Right atrium auricular region (tissue), 2 donors: ENCODE data around the gene PEX14. TPM values are rescaled to one million over a fixed set of nuclear protein-coding genes. Genes with fewer than 3 reads are reported as not detected.

ENCODE experiments used
- DNase-seq: peaks from one replicate; pipeline ENCODE4 v3.0.0-alpha.2; 2019; ENCODE audit warnings: low spot score
- H3K27ac ChIP-seq, 2 donors: fragments of 200-600 bp; sonication (generic); 1 replicate in 1 of 2; 2 replicates in 1 of 2; pipeline ENCODE4 v1.5.1; 2016 to 2019
- H3K27me3 ChIP-seq, 2 donors: fragments of 200-600 bp; sonication (generic); one replicate each; pipeline versions ENCODE4 v1.5.1 to v1.6.0; 2017 to 2019
- H3K36me3 ChIP-seq: fragments of 200-600 bp; sonication (generic); one replicate; pipeline ENCODE4 v1.5.1; 2016
- H3K4me1 ChIP-seq, 2 donors: fragments of 200-600 bp; sonication (generic); one replicate each; pipeline versions ENCODE4 v1.5.1 to v1.6.0; 2017 to 2019
- H3K4me3 ChIP-seq, 2 donors: fragments of 200-600 bp; sonication (generic); 1 replicate in 1 of 2; 2 replicates in 1 of 2; pipeline ENCODE4 v1.5.1; 2017 to 2019; ENCODE audit warnings: mild to moderate bottlenecking in 1 of 2, moderate library complexity in 1 of 2
- H3K9me3 ChIP-seq, 2 donors: fragments of 200-600 bp; sonication (generic); one replicate each; pipeline ENCODE4 v1.5.1; 2019
- CTCF ChIP-seq, 2 donors: fragments of 200-600 bp; sonication (generic); IDR thresholded peaks; one replicate each; pipeline ENCODE4 v1.5.1; 2019; ENCODE audit warnings: antibody characterized with exemption in 2 of 2
- total RNA-seq, 2 donors: library from RNA; depleted of rRNA; stranded (reverse); fragments of >200 nt; gene quantifications; one replicate each; pipeline ENCODE4 v1.1.0, GENCODE V29; 2016

The PEX14 gene
- total RNA-seq, 2 donors from 2014 or later: 13.7 to 14.5 TPM

- TF ChIP-seq CTCF (IDR thresholded peaks at IDR 0.05): no peak
- no peaks in the 10 kb centered on the region for H3K27me3 ChIP-seq
- H3K9me3 ChIP-seq: no peaks in the 10 kb centered on the region
- peaks cover 45% of the 10 kb centered on the region for H3K36me3 ChIP-seq
- peaks cover 0 to 34% of the 10 kb centered on the region in 2 donors for H3K4me1 ChIP-seq
- no peak overlapping the region for H3K4me3 ChIP-seq
- DNase-seq: no peak
- peak overlapping the region; percentile 25 to 62 for H3K27ac ChIP-seq
These were observed 166.2 kb downstream of the PEX14 start for GRCh38 chr1:10640843-10641553.

GRCh38 chr1:10641976-10642375, 167.2 kb downstream of the PEX14 start:
- Histone ChIP-seq H3K9me3 (no peaks in the 10 kb centered on the region), H3K27ac (no peak overlapping the region), H3K4me1 (peaks cover 0 to 41% of the 10 kb centered on the region in 2 donors), H3K4me3 (no peak overlapping the region), H3K36me3 (peaks cover 45% of the 10 kb centered on the region), H3K27me3 (no peaks in the 10 kb centered on the region)
- TF ChIP-seq CTCF (IDR thresholded peaks at IDR 0.05): no peak
- no peak for DNase-seq

GRCh38 chr1:10642403-10643080, 167.8 kb downstream of the PEX14 start:
- H3K4me1 ChIP-seq: peaks cover 0 to 42% of the 10 kb centered on the region in 2 donors
- no peak for TF ChIP-seq CTCF (IDR thresholded peaks at IDR 0.05)
- H3K27ac ChIP-seq: no peak overlapping the region
- H3K27me3 ChIP-seq: no peaks in the 10 kb centered on the region
- no peak for DNase-seq
- no peaks in the 10 kb centered on the region for H3K9me3 ChIP-seq
- no peak overlapping the region for H3K4me3 ChIP-seq
- H3K36me3 ChIP-seq: peaks cover 49% of the 10 kb centered on the region

- peaks cover 0 to 36% of the 10 kb centered on the region in 2 donors for H3K4me1 ChIP-seq
- H3K9me3 ChIP-seq: no peaks in the 10 kb centered on the region
- TF ChIP-seq CTCF (IDR thresholded peaks at IDR 0.05): no peak
- no peaks in the 10 kb centered on the region for H3K27me3 ChIP-seq
- H3K4me3 ChIP-seq: no peak overlapping the region
- no peak for DNase-seq
- H3K36me3 ChIP-seq: peaks cover 58% of the 10 kb centered on the region
- H3K27ac ChIP-seq: no peak overlapping the region
These were observed 169.0 kb downstream of the PEX14 start for GRCh38 chr1:10643607-10644306.

GRCh38 chr1:10644307-10645128, 169.8 kb downstream of the PEX14 start:
- H3K27ac ChIP-seq: no peak overlapping the region
- TF ChIP-seq CTCF (IDR thresholded peaks at IDR 0.05): no peak
- H3K9me3 ChIP-seq: no peaks in the 10 kb centered on the region
- H3K36me3 ChIP-seq: peaks cover 56% of the 10 kb centered on the region
- H3K27me3 ChIP-seq: no peaks in the 10 kb centered on the region
- H3K4me1 ChIP-seq: peaks cover 0 to 36% of the 10 kb centered on the region in 2 donors
- H3K4me3 ChIP-seq: no peak overlapping the region
- DNase-seq: no peak
